Measurements from ENCODE around the gene PFN3.

The PFN3 gene

GRCh38 chr5:177399997-177400868 lies at the start of gene PFN3:
Gene PFN3 (minus strand): TSS chr5:177400661. CDS start chr5:177400576, 85 bp downstream.
- no peak for DNase-seq (ENCODE audit: low spot score)

- DNase-seq (ENCODE audit: low spot score): no peak
Measured at GRCh38 chr5:177449140-177450061, 48.9 kb upstream of the PFN3 start.

GRCh38 chr5:177448244-177448950 lies 47.9 kb upstream of the PFN3 start:
- DNase-seq (ENCODE audit: low spot score): no peak

GRCh38 chr5:177447611-177448243 lies 47.3 kb upstream of the PFN3 start:
- peak; percentile 92 for DNase-seq (ENCODE audit: low spot score)

- peak; percentile 75 for DNase-seq (ENCODE audit: low spot score)
Measured at GRCh38 chr5:177447066-177447610, 46.7 kb upstream of the PFN3 start.

GRCh38 chr5:177446200-177447065 lies 46.0 kb upstream of the PFN3 start, which contains the start of gene PRR7:
Gene PRR7 (plus strand): TSS chr5:177446814. CDS start chr5:177455068, 8,254 bp downstream.
- DNase-seq (ENCODE audit: low spot score): peak; percentile 85

GRCh38 chr5:177445917-177446199 lies 45.4 kb upstream of the PFN3 start:
- no peak for DNase-seq (ENCODE audit: low spot score)

GRCh38 chr5:177445052-177445916 lies 44.8 kb upstream of the PFN3 start:
- no peak for DNase-seq (ENCODE audit: low spot score)

GRCh38 chr5:177444106-177445051 lies 43.9 kb upstream of the PFN3 start:
- no peak for DNase-seq (ENCODE audit: low spot score)

- no peak for DNase-seq (ENCODE audit: low spot score)
Measured at GRCh38 chr5:177443144-177443983, 42.9 kb upstream of the PFN3 start.

GRCh38 chr5:177442066-177442826 lies 41.8 kb upstream of the PFN3 start:
- DNase-seq (ENCODE audit: low spot score): no peak

- no peak for DNase-seq (ENCODE audit: low spot score)
Measured at GRCh38 chr5:177440990-177441780, 40.7 kb upstream of the PFN3 start.

- DNase-seq (ENCODE audit: low spot score): no peak
Measured at GRCh38 chr5:177440211-177440989, 39.9 kb upstream of the PFN3 start.

GRCh38 chr5:177439518-177440053 lies 39.1 kb upstream of the PFN3 start:
- DNase-seq (ENCODE audit: low spot score): no peak

- no peak for DNase-seq (ENCODE audit: low spot score)
Measured at GRCh38 chr5:177438468-177438867, 38.0 kb upstream of the PFN3 start.
